Activated CD8-positive, alpha-beta memory T cell treated with anti-CD3 and anti-CD28 coated beads, Interleukin-2, amount 50 U/mL, for 1 hour (primary cell): ENCODE measurements around the gene FGF10.

Experiments
- DNase-seq: peaks from one replicate; pipeline ENCODE4 v3.0.0-alpha.2; 2020; ENCODE audit errors: extremely low read depth

Gene FGF10

DNA sequence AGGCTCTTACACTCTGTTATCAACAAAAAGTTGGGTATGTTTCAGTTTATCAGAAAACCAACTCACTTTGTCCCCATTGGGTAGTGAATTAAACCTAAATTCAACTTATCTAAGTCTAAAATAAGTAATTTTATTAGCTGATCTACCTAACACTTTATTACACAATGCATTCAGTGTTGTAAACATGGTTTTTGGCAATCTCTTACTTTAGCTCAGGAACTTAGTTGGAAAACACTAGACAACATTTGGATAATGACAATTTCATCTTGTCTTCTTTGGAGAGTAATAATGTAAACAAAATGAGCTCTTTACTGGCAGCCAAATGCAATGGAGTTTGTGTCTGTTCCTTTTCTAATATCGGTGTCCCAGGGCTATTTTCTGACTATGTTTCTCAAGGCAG lies 33.0 kb downstream of the FGF10 start:
- no peak for DNase-seq

DNA sequence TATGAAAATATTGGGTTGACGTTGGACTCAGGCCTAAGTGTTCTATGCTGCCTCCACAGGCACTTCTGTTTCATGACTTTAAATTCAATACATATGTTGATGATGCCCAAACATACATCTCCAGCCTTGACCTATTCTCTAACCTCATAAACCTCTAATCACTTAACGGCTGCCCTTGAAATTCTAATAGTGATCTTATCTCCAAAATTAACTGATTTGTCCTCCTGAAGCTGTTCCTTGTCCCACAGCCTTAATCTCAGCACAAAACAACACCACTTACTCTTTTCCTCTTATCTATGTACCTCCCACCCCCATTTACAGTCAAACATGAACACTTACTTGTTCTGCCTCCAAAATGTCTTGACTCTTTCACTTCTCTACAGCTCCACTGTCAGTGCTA lies 43.3 kb downstream of the FGF10 start:
- no peak for DNase-seq

DNA sequence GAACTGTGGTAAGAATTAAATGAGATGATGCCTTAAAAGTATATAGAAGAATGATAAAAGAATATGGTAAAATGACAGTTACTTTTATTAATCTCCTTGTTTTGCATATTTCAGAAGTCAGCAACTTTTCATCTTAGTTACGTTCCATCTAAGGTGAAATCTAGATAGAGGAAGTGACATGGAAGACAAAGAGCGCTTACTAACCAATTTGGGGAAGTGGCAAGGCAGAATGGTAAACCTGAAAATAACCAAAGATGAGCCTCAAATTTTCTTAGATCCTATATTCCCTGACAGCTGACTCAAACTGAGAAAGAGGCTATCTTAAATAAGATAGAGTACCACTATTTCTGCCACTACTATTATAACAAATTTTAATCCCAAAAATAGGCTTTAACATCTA lies 52.5 kb downstream of the FGF10 start:
- no peak for DNase-seq

DNA sequence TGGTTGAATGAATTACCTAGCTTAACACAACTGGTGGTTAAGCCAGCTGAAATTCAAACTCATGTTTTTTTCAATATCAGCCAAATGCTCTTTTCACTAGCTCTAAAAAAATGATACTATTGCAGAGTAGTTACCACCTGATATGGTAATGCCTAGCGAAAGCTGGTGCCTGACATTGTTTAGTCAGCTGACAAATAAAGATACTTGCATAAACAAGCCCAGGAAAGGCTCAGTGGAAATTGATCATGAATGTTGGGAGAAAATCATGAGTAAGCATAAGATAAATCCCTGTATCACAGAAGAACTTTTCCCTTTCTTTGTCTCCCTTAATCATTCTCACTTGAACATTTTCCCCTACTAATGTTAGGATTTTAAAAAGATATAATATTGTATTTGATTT lies 54.6 kb downstream of the FGF10 start:
- DNase-seq, result no peak

DNA sequence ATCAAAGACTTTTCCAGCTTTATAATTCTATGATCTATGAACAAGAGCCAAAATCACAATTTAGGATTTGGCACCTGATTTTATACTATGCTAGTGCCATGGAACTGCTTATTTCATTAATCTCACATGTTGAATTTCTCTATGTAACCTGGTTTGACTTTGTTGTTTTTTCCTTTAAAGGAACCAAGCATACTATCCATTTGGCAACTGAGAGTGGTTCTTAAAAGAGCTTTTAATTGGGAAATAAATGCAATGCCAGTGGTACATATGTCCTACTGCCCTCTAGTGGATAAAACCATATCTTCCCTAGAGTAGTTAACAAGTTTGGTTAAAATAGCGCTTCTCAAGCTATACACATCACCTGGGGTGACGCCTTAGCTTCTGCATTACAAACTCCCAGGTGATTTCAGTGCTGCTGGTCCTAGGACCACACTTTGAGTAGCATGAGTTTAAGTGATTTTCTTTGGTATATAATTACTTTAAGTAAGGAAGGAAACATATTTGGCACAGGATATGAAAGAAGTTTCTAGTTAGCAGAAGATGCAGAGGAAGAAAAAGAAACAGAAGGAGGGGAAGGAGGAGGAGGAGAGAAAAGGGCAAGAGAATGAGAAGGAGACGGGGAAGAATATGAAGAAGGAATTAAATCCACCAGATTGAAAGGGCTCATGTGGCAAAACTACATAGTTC lies 56.8 kb downstream of the FGF10 start:
- no peak for DNase-seq

DNA sequence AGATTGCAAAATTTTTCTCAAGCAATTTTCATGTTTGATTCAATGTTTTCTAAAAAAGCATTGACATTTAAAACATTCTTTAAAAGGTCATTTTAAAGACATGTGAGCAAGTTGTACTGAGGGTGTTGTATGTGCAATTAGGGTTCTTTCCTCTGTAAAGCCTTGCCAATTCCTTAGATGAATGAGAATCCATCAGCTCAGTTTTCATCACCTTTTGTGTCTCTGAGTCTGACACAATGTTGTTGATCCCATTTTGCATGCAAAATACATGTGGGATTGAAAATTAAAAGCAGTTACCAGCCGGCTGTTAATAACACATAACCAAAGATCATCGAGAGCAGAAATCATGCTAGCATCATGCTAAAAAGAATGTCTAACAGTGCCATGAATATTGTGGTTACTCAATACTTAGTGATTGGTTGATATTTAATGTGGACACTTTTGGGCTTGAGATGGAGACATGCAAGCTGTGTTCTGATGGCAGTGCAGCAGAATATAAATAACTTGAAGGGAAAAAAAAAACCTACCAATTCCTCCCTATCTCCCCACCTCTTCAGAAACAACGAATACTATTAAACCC lies 57.7 kb downstream of the FGF10 start:
- no peak for DNase-seq

DNA sequence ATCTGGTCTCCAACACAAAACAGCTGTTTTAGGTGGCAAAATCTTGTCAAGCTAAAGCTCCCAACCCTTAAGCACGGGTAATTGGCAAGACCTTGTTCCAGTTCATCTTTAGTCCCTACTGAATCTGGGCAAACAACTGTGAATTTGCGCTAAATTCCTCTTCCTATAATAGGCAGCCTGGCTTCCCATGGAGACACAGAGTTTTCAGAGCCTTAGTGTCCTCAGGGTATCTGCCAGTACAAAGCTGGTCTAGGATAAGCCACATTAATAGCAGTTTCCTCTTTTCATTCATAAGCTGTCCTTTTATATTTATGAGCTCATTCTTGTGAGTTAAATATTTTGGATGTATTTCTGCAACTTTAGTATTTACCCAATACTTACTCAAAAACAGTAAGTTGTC lies 59.5 kb downstream of the FGF10 start:
- no peak for DNase-seq

DNA sequence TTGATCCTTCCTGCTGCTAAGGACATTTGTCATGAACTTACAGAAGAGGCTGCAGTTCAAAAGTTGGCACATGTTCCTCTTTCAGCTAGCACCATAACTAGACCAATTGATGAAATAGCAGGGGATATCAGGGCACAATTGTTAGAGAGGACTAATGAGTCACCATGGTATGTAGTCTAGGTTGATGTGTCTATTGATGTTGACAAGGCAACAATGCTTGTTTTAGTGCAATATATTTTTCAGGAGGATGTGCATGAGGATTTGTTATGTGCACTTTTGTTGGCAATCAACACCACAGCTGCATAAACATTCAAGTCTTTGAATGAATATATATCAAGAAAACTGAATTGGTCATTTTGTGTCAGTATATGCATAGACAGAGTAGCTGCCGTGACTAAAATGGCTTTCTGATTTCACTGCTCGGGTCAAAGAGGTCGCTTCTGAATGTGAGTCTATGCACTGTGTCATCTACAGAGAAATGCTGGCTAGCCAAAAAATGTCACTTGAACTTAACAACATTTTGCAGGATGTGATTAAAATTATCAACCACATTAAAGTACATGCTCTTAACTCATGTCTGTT lies 68.0 kb downstream of the FGF10 start:
- DNase-seq, result no peak

DNA sequence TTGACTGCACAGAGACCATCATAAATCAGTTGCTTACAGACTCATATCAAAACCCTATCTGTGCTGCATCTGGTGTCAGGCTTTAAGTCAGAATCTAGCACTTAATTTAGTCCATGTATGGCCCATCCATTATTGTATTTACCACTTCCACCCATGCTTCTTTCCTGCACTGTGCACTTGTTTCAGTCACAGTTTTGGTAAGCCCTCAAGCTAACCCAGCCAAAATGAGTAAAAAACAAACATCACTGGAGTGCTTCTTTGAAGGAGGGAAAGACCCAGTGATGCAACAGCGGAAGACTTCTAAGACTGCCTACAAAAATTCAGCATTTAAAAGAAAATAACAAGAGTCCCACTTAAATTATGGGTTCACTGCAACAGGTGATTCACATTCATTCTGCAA lies 69.0 kb downstream of the FGF10 start:
- no peak for DNase-seq

DNA sequence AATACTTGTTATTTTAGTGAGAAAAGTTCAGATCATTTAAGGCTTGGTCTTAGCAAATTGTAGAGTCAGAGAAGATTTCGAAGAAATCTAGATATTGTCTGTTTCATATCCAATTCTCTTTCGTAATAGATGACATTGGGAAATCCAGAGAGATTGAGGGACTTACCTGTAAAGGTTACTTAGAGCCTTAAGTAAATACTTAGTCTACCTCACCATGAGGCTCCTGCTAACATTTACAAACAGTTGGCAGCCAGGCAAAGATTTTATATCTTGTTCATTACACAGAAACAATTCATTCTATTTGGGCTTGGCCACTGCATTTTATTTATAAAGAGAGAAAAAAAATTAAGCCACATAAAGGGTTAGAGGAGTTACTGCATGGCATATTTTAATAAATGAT lies 70.3 kb downstream of the FGF10 start:
- no peak for DNase-seq

DNA sequence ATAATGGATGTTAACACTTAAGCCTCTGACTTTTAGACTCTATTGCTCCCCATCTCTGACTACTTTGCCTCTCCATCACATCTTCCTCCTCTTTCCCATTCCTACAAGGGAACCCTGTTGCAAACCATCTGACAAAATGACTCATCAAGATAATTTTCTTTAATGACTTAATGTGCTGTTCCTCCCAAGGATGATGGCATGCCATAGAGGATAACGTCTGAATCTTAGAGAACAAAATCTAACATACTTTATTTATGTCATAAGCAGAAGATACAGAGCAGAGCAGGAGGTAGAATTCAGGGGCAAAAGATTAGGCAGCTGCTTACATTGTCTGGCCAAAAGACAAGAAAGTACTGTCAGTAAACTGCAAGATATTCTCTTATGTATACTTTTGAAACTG lies 76.8 kb downstream of the FGF10 start:
- no peak for DNase-seq

DNA sequence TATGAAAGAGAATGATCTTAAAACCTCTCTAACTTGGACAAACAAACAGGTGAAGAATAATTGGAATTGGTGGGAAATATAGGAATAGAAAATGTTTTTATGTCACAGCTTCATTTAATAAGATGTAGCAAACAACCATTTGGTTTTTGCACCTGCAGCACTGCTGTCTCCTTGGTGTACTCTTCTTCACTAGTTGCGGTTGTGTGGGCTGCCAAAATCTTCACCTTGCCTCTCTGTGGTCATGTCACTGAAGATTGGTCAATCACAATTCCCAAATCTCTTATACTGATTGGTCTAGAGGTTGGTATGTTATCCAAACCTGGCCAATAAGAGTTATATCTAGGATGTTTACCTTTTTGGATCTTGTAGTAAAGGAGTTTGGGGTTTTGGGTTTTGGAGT lies 88.7 kb downstream of the FGF10 start:
- DNase-seq, result no peak

DNA sequence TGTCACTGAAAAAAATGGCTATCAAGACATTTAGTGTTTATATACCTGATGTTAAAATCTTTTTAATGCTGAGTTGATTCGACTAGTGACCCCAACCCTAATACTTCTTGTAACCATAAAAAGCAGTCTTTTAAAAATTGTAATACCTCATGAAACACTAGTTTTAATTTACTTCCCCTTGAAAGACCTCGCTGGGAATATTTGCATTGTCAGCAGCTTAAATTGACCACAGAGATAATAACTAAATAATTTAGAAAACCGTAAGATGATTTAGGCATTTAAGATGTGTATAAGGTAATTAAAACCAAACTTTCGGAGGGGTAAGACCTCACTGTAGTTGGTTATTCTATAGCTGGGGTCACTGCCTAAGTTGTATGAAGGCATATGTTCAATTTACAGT lies 89.8 kb downstream of the FGF10 start:
- DNase-seq, result no peak

DNA sequence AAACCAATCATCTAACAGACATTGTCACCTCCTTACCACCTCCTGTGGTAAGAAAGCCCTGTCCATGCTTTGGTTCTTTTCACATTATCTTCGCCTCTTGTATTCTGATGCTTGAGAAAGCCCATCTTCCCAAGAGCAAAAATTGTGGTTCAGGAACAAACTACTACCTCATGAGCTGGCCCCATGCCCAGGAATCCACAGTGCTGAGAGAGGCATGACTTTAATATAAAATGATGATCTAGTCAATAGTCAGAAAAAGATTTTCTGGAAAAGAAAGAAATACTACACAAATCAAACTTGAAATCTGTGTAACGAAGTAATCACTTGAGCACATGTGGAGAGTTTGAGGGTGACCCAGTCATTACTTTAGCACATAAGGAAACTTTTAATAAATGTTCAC lies 94.7 kb downstream of the FGF10 start:
- no peak for DNase-seq

DNA sequence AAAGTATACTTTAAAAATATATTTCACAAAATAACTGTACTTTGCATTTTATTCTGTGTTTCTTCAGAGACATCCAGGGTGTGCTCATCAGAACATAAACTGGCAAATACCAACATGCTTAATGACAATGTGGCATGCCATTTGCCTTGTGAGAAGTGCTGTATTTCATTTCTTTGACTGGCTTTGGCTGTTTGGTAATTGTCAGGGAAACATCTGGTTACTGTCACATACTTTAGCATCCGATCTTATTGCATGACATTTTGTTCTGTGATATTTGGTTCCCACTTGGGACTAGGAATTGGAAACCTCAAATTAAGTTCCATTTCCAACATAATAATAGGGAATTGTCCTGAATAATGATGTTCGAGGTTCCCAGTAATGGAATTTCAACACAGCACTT lies 96.5 kb downstream of the FGF10 start:
- DNase-seq, result no peak

DNA sequence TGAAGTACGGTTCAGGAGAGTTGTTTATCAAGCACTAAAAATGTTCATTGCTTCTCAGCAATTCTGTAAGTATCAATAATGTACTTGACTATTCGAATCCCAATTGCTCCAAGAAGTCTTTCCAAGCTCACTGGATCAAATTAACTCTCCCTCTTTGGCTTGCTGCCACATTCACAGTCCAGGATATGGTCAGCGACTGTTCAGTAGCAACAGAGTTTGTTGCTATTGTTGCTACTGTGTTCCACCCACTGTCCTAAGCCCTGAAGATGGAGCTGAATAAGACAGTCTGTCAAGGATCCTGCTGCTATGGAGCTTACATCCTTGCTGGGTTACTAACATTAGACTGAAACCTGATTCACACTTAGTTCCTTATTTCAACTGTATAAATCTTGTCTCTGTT lies 110.8 kb downstream of the FGF10 start:
- no peak for DNase-seq

DNA sequence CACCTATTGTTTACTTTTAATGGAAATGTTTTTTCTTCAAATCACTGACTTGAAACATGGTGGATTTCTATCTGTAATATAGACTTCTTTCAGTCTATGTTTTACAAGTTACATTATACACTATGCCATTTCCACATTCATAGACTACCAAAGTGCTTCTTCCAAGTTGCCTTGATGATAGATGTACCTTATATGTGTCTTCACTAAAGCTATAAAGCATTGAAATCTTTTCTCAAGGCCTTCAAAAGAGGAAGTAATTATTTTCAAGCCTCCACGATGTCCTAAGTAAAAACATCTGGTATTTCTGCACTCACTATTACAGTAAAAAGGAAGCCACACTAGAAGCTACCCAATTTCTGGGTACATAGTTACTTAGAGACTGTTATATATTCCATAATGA lies 113.3 kb downstream of the FGF10 start:
- DNase-seq, result no peak

DNA sequence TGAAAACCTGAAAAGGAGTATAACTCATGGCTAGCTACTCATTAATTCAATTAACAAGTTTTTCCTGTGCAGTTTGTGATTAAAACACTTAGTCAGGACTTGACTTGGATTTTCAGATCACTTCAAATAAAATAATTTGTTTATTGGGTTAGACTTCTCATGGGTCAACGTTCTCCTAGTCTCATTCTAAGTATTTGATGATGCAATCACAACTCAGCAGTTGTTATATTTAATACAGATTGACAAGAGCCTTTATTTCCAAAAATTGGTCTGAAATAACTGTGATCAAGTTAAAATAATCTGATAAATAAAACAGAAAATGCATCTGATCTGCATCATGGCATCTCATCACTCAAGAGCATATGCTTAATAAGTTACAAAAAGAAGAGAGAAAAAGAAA lies 113.9 kb downstream of the FGF10 start:
- DNase-seq, result no peak

DNA sequence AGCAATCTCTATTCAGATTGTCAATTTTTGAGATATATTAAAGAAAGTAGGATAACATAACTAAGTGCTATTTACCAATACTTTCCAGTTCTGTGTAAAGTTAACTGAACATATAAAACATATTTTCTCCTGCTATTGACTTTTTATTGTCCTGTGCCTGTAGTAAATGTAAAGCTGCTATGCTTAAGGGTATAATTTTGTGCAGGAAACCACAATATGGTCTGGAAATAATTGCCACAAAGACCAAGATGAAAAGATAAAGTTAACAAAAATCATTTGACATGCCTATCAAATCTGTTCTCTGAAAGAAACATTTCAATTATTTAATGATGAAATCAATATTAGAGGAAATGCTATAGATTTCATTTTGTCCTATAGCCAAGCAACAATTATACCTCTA lies 121.3 kb downstream of the FGF10 start:
- no peak for DNase-seq

DNA sequence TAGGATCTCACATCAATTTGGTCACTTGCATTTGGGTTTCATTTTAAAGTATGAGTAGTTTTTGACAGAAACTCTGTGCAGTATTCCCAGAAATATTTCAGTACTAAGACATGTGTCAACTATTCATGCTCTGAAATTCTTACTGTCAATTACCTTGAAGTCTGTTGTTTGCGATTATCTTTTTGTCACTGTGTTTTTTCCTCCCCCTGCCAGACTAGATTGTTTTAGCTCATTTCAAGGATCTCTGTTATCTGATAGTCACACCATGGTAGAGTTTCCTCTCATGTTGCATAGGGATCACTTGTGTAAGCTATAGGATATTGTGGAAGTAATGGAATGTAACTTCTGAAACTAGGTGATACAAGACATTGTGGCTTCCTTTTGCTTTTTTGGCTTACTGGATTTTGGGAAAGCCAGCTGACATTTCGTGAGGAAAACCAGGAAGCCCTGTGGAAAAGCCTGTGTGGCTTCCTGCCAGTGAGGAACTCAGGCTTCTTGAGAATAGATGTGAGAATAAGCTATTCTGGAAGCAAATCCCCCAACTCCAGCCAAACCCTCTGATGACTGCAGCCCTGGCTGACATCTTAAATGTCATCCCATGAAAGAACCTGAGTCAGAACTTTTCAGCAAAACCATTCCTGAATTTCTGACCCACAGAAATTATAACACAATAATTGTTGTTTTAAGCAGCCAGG lies 122.2 kb downstream of the FGF10 start:
- no peak for DNase-seq

DNA sequence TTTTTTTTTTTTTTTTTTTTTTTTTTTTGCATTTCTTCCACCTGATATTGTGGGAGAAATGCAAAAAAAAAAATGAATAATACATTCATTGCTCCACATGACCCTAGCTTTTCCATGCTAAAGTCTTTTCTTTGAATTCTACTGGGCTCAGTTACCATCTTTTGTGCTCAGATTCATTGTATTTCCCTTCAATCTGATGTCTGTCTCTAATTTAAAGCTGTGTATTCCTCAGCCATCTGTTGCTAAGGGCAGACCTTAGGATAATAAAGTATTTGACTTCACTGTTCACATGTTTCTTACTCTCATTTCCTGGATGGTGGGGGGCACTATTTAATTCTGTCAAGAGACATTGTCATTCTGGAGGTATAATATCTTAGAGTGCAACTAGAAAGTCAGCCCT lies 123.5 kb downstream of the FGF10 start:
- no peak for DNase-seq

DNA sequence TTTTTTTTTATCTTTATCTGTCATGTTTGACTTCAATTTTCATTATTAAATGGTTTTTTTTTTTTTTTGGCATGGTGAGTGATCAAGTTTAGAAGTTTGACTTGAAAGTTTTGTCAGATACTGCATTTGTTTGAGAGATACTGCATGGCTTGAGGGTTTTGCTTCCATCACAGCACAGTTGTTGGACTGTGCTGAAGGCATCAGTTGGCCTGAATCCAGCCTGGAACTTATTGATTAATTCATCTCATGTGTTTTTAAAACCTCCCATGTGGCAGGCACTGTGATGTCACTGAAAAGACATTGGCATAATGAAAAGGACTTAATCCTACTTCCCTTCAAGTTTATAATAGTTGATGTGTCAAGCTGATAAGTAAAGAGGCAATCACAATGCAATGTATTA lies 128.4 kb downstream of the FGF10 start:
- no peak for DNase-seq

DNA sequence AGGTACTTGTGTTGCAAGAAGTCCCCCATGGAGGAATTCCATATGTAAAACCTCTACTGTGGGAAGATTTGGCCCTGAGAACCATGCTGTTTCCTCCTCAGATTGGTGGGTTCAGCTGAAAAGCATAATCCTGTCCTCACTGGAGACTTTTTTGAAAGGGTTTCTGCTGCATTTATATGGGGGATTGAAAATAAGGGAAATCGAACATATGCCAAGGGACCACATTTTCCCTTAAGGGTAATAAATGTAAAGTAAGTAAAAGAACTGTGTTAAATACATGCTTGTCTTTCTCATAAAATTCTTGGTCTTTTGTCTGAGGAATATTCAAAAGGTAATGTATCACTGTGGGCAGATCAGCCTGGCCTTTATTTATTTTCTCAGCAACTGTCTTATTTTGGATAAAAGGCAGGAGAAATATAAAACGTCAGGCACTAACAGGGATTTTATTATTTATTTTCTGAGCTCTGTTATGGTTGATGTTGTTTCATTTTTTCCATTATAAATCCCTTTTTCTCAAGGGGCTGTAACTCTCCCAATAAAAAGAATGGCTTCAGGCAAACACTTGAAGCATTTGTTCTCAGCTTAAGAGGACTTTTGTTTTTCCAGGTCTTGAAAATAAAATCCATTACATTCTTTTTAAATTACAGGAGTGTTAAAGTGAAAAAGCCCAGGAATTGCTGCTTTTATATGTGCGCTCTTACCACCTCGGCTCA lies 131.4 kb downstream of the FGF10 start:
- DNase-seq, result no peak
